GM19395 (cell line): ENCODE results near the gene DYNLT4.
"Not testable (repeated sequence)": the region's sequence is repeated elsewhere in the genome, so short reads cannot be mapped to it uniquely, and the experiment has no call there.

Experiments used
- ATAC-seq: cut with Tn5 transposase; IDR thresholded peaks from one replicate; pipeline ENCODE4 v1.9.1; 2021; ENCODE audit warnings: mild to moderate bottlenecking, moderate library complexity; ENCODE audit not compliant: unreplicated experiment

DYNLT4 gene, protein sequence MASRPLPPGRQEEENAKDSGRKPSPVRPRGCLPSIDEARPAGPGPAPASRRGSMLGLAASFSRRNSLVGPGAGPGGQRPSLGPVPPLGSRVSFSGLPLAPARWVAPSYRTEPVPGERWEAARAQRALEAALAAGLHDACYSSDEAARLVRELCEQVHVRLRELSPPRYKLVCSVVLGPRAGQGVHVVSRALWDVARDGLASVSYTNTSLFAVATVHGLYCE

DNA sequence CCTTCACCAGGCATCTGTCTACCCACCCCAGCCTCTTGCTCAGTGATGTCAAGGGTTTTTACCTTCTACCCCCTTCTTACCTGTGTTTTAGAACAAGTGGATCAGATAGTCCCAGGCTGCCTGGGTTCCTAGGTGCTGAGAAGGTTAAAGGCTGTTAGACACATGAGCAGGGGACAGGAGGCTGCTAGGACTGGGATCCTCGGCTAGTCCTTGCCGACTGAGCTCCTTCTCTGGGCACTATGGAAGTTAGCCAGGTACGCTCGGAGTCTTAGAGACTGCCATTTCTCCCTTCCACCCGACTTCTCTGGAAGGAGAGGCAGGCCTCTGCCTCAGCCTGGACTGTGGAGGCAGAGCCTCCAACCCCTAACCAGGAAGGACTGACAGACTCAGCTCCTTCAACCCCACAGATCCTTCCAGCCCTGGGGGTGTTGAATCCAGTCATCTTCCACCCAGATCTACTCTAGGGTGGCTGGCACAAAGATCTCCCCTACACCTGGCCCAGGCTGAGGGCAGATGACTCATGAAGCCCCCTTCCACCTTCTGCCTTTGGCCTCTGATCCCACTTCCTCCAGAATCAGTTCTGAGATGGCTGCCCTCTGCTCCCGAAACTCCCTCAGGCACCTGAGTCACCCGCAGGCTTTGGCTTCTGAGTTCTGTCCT lies at the start of gene DYNLT4:
Gene DYNLT4, minus strand, starts transcription at position 648 of the 660 bp plus-strand sequence. CDS start 683 bp downstream, outside the sequence.
- ATAC-seq = no peak

DNA sequence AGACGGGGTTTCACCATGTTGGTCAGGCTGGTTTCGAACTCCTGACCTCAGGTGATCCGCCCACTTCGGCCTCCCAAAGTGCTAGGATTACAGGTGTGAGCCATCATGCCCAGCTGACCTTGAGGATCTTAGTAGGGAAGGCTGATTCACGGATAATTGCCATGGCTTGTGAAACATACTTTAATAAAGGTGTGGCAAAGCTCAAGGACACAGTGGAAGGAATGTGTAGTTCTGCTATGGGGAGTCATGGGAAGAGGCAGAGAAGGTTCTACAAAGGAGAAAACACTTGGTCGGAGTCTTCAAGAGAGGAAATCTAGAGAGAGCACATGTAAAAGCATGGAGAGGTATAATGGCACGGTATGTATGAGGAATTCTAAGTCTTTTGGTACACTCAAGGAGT lies 48.6 kb upstream of the DYNLT4 start:
- ATAC-seq = no peak

GRCh38 chr1:44854970-44855369 lies 47.8 kb upstream of the DYNLT4 start:
- no peak for ATAC-seq

- ATAC-seq = no peak
These were observed 46.0 kb upstream of the DYNLT4 start for GRCh38 chr1:44853201-44853600.

DNA sequence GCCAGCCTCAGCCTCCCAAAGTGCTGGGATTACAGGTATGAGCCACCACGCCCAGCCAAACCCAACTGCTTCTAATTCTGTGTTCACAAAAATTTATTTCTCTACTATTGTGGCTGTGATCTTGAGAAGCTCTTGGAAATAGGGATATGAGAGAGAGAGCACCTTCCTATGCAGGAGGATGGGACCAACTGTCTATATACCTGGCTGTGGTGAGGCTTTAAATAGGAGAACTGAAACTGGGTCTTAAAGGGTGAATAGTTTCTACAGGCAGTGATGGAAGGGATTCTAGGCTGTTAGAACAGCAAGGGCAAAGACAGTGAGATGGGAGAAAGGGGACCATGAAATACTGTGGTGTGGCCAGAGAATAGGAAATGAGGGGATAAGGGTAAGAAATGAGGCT lies 44.2 kb upstream of the DYNLT4 start:
- ATAC-seq = no peak

GRCh38 chr1:44849575-44850132 lies 42.5 kb upstream of the DYNLT4 start:
- no peak for ATAC-seq

DNA sequence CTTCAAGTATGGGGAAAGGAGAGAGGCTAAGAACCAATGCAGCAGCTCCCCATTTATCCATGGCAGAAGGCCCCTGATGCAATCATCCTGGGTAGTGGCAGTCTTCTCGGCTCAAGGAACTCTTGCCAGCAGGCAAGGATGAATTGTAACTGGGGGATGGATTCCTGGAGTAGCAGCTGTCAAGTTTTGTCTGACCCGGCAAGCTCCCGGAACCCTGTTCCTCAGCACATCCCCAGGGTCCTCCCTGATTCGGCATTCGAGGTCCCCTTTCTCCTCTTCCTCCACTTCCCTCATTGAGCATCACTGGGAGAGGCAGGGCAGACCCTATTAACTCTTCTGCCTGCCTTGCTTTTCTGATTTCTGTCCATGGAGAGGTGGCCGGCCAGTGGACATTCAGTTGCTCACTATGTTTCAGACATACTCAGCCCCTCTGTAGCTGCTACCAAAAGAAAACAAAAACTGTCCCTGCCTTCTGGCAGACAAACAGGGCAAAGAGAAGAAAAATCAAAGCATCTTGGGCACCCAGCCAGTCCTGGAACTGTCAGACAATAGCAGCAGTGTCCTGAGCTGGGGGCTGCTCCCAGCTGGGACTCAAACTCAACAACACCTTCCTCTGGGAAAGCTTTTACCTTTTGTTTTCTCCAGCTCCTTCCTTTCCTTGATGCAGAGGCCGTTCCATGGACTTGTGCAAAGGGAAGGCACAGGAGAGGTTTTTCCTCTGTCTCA lies 41.5 kb upstream of the DYNLT4 start:
- ATAC-seq = no peak

DNA sequence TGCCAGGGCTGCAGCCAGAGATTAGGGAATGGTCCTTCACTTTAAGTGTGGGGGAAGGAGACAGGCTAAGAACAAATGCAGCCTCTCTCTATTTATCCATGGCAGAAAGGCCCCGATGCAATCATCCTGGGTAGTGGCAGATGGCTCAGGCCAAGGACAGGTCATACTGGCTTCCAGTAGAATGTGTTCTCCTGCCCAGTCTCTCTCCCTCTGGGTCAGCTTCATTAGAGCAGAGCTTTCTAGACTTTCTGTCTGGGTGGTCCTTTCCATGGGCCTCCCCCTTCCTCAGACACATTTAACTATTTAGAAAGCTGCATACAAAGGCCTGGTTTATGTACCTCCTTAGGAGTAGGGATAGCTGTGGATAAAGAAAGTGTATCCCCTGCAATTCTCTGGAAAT lies 40.7 kb upstream of the DYNLT4 start:
- no peak for ATAC-seq

DNA sequence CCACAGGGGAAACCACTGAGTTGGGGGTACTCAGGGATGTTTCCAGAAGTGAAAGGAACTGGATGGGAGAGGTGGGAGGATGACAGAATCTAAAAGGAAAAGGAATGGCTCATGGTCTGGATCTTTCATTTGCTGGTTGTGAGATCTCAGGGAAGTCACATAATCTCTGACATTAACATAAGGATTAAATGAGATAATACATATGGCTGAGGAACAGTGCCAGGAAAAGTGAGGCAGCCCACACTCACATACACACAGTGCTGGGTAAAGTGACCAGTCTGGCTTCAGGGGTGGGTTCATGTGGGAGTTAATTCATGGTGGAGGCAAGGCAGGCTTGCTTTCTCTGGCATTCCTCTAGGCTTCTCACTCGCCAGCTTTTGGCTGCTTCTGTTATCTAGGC lies 39.8 kb upstream of the DYNLT4 start:
- ATAC-seq = no peak

DNA sequence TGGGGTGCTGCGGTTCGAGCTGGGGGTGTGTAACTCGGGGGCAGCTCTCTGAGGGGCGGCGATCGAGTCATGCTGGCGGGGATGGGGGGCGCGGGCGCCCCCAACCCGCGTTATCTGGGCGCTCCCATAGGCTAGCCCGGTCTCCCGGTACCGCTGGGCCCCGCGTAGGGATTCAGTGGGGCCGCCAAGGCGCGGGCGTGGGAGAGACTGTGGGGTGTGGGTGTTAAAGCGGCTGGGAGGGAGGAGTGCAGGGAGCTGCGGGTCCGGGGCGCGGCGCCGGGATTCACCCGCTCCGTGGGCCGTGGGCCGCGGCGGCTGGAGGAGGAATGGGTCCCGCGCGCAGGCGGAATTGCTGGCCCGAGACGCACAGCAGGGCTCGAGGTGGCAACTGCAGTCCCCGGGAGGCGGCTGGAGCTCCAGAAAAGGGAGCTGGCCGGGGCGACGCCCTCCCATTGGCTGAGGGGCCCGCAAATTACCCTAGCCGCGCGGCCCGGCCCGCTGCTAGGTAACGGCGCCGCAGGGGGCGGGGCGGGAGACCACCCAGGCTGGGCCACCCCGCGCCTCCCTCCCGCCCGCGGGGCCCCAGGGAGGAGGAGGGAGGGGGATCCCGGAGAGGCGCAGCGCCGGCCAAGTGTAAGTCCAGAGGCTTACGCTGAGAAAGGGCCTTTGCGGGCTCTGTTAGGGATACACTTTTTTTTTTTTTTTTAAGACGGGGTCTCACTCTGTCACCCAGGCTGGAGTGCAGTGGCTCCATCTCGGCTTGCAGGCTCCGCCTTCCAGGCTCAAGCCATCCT lies 35.9 kb upstream of the DYNLT4 start, which contains the start of gene PTCH2:
Gene PTCH2, minus strand, starts transcription at position 392 of the 794 bp plus-strand sequence. Its CDS starts 321 bp downstream, at position 71.
- no peak for ATAC-seq

GRCh38 chr1:44842486-44842861 lies 35.3 kb upstream of the DYNLT4 start:
- ATAC-seq = no peak

GRCh38 chr1:44839576-44839975 lies 32.4 kb upstream of the DYNLT4 start:
- no peak for ATAC-seq

- ATAC-seq = not testable (repeated sequence)
These were observed 31.1 kb upstream of the DYNLT4 start for GRCh38 chr1:44838294-44838693.

GRCh38 chr1:44835738-44836675 lies 28.9 kb upstream of the DYNLT4 start:
- peak; percentile 80 for ATAC-seq

DNA sequence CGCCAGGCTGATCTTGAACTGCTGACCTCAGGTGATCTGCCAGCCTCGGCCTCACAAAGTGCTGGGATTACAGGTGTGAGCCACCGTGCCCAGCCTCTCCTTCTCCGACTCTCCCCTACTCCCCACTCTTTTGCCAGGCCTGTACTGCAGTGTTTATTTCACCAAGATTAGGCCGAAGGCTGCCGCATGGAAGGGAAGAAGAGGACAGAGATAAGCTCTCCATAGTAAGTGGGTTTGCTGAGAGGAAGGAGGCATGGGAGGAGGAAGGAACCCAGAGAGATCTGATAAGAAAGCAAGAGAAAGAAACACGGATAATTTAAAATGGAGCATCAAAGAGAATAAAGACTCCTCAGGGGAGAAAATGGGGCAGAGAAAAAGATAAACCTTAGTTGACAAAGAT lies 27.2 kb upstream of the DYNLT4 start:
- ATAC-seq = no peak

- no peak for ATAC-seq
These were observed 25.0 kb upstream of the DYNLT4 start for GRCh38 chr1:44832056-44832705.

- ATAC-seq = no peak
These were observed 24.4 kb upstream of the DYNLT4 start for GRCh38 chr1:44831516-44831915.

DNA sequence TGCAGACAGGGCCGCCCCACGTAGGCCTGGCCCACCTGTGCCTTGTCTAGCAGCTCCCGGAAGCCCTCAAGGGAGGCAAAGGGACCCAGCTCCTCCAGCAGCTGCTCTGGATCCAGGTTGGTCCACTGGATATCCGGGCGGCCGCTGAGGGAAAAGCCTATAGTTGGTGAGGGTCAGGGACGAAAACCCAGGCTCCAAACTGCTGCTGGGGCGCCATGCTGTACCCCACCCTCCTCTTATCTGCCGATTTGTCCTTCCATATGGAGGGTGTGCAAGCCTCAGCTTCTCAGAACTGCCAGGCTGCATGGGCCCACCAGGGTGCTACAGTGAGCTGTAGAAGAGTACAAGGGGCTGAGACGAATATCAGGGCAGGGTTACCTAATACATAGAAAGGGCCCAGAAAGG lies 23.8 kb upstream of the DYNLT4 start:
- no peak for ATAC-seq
